Gastrocnemius medialis (tissue), 4 donors: ENCODE measurements around the gene KLHL29.
A peak's percentile ranks its signal among the peaks of the same experiment; 100 is the strongest.

Experiments
- POLR2A ChIP-seq, 2 donors: fragments of 450-650 bp; IDR thresholded peaks; one replicate each; pipeline ENCODE4 v1.6.1; 2017; ENCODE audit warnings: antibody characterized with exemption in 2 of 2, mild to moderate bottlenecking in 2 of 2, moderate library complexity in 2 of 2
- TF ChIP-seq, protein P1 (sequence below), 5 experiments: fragments of 450-650 bp in 3 of 5; fragments of 200-600 bp in 2 of 5; sonication (generic) in 2 of 5; IDR thresholded peaks in 4 of 5; conservative IDR thresholded peaks in 1 of 5; 1 replicate in 4 of 5; 2 replicates in 1 of 5; pipeline ENCODE4 v1.5.1; 2016 to 2019; ENCODE audit warnings: antibody characterized with exemption in 5 of 5, mild to moderate bottlenecking in 3 of 5, moderate library complexity in 3 of 5

DNA sequence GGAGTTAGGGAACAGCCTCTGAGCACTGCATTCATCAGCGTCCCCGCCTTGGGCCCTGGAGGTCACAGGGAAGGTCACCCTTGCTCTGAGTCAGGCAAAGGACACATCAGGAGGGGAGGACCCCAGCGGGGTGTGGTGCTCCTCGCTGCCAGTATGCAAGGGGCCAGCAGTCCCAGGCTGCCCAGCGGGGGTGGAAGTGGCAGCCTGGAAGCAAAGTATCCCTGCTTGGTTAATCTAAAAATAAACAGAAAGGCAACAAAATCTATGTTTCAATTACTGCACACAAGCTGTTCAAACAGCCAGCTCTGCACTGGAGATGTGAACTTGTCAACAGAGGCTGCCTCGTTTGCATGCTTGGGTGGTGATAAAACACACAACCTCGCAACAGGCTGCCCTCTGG is 164.1 kb downstream of the KLHL29 start:
- TF ChIP-seq, protein P1, sequence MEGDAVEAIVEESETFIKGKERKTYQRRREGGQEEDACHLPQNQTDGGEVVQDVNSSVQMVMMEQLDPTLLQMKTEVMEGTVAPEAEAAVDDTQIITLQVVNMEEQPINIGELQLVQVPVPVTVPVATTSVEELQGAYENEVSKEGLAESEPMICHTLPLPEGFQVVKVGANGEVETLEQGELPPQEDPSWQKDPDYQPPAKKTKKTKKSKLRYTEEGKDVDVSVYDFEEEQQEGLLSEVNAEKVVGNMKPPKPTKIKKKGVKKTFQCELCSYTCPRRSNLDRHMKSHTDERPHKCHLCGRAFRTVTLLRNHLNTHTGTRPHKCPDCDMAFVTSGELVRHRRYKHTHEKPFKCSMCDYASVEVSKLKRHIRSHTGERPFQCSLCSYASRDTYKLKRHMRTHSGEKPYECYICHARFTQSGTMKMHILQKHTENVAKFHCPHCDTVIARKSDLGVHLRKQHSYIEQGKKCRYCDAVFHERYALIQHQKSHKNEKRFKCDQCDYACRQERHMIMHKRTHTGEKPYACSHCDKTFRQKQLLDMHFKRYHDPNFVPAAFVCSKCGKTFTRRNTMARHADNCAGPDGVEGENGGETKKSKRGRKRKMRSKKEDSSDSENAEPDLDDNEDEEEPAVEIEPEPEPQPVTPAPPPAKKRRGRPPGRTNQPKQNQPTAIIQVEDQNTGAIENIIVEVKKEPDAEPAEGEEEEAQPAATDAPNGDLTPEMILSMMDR (IDR thresholded peaks at IDR 0.05 in 4 of 5, conservative IDR thresholded peaks at IDR 0.05 in 1 of 5) = peak in 1 of 5 experiments; percentile 8
- no peak for TF ChIP-seq POLR2A (IDR thresholded peaks at IDR 0.05)
